Tibial artery (tissue), 4 donors: ENCODE measurements around the gene RARG.

Experiments
- DNase-seq, 2 donors: peaks; one replicate each; pipeline ENCODE4 v3.0.0-alpha.2; 2019
- H3K27ac ChIP-seq, 2 donors: fragments of 200-600 bp; sonication (generic) in 1 of 2; 1 replicate in 1 of 2; 2 replicates in 1 of 2; pipeline ENCODE4 v1.5.1; 2018 to 2019; ENCODE audit warnings: mild to moderate bottlenecking in 1 of 2
- H3K27me3 ChIP-seq, 2 donors: fragments of 200-600 bp; sonication (generic) in 1 of 2; one replicate each; pipeline versions ENCODE4 v1.5.1 to v1.6.0; 2016 to 2019
- H3K36me3 ChIP-seq, 3 donors: fragments of 200-600 bp; sonication (generic) in 2 of 3; one replicate each; pipeline ENCODE4 v1.5.1; 2016 to 2019; ENCODE audit warnings: mild to moderate bottlenecking in 2 of 3
- H3K4me1 ChIP-seq, 4 donors: fragments of 200-600 bp; sonication (generic) in 2 of 4; 1 replicate in 3 of 4; 2 replicates in 1 of 4; pipeline ENCODE4 v1.5.1; 2016 to 2019
- H3K4me3 ChIP-seq, 2 donors: fragments of 200-600 bp; sonication (generic) in 1 of 2; 1 replicate in 1 of 2; 2 replicates in 1 of 2; pipeline ENCODE4 v1.5.1; 2018 to 2019; ENCODE audit warnings: mild to moderate bottlenecking in 2 of 2
- H3K9me3 ChIP-seq, 3 donors: fragments of 200-600 bp; sonication (generic) in 1 of 3; one replicate each; pipeline ENCODE4 v1.5.1; 2016 to 2019
- intact Hi-C: fragments of 100-400 bp; cut with DNase I; formaldehyde crosslinking; loops from one replicate; pipeline ENCODE4 v1.15.0; 2023; ENCODE audit warnings: low total_unique reads
- TF ChIP-seq, protein P1 (sequence below), 2 experiments: fragments of 200-600 bp in 1 of 2; fragments of 450-650 bp in 1 of 2; IDR thresholded peaks; one replicate each; pipeline ENCODE4 v1.5.1; 2017 to 2019; ENCODE audit warnings: antibody characterized with exemption in 2 of 2, mild to moderate bottlenecking in 1 of 2, moderate library complexity in 1 of 2

Gene RARG

DNA sequence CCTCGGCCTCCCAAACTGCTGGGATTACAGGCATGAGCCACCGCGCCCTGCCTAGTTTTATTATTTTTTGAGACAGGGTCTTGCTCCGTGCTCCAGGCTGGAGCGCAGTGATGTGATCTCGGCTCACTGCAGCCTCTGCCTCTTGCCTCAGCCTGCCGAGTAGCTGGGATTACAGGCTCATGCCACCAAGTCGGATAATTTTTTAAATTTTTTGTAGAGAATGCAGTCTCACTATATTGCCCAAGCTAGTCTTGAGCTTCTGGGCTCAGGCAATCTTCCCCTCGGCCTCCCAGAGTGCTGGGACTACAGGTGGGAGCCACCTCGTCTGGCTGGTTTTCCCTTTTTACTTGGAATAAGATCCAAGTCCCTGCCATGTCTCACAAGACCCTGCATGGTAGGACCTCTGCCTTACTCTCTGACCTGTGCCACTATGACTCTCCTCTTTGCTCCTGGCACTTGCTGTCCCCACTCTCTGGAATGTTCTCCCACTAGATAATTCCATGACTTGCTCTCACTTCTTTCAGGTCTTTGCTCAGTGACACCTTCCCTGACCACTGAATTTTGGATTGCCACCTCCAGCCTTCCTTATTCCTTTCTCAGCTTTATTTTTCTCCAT, 7.7 kb upstream of the RARG start:
- Histone ChIP-seq H3K9me3 (no peaks in the 10 kb centered on the region), H3K27me3 (peaks cover 0 to 26% of the 10 kb centered on the region in 2 donors), H3K4me3 (no peak overlapping the region), H3K4me1 (peaks cover 0 to 17% (median 3%) of the 10 kb centered on the region in 4 donors), H3K36me3 (no peaks in the 10 kb centered on the region), H3K27ac (no peak overlapping the region)
- TF ChIP-seq, protein P1, sequence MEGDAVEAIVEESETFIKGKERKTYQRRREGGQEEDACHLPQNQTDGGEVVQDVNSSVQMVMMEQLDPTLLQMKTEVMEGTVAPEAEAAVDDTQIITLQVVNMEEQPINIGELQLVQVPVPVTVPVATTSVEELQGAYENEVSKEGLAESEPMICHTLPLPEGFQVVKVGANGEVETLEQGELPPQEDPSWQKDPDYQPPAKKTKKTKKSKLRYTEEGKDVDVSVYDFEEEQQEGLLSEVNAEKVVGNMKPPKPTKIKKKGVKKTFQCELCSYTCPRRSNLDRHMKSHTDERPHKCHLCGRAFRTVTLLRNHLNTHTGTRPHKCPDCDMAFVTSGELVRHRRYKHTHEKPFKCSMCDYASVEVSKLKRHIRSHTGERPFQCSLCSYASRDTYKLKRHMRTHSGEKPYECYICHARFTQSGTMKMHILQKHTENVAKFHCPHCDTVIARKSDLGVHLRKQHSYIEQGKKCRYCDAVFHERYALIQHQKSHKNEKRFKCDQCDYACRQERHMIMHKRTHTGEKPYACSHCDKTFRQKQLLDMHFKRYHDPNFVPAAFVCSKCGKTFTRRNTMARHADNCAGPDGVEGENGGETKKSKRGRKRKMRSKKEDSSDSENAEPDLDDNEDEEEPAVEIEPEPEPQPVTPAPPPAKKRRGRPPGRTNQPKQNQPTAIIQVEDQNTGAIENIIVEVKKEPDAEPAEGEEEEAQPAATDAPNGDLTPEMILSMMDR (IDR thresholded peaks at IDR 0.05) = no peak
- intact Hi-C loops = no loop called here
- DNase-seq = no peak

DNA sequence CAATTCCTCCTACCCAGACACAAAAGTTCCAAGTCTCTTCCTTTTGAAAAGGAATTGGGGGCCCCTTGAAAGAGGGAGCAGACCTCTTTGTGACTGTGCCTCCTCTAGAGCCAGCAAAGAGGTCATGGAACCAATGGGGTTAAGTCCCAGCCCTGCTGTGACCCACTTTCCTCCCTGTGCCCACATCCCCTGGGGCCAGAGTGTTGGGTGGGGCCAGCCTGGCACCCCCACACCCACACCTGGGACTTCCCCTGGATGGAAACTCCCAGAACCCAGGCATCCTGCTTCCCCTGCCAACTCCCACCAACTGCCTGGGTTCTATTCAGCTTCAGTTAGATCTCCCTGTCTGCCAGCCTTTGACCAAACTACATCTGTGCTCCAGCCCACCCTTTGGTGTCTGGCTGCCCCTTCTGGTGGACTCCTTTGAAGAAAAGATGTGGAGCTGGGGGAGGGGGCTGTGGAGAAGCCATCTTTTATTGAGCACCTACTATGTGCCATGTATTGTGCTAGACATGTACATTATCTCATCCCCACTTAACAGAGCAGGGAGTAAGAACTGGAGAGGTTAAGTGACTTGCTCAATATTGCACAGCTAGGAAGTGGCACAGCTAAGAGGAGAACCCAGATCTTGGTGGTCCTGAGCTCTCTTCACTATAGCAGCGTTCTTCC, 4.6 kb upstream of the RARG start:
- TF ChIP-seq, protein P1 (IDR thresholded peaks at IDR 0.05) = no peak
- Histone ChIP-seq H3K36me3 (no peaks in the 10 kb centered on the region), H3K4me3 (no peak overlapping the region), H3K9me3 (no peaks in the 10 kb centered on the region), H3K27me3 (peaks cover 0 to 4% of the 10 kb centered on the region in 2 donors), H3K4me1 (peaks cover 11 to 40% (median 25%) of the 10 kb centered on the region in 4 donors), H3K27ac (no peak overlapping the region)
- intact Hi-C loops = no loop called here
- DNase-seq = no peak

DNA sequence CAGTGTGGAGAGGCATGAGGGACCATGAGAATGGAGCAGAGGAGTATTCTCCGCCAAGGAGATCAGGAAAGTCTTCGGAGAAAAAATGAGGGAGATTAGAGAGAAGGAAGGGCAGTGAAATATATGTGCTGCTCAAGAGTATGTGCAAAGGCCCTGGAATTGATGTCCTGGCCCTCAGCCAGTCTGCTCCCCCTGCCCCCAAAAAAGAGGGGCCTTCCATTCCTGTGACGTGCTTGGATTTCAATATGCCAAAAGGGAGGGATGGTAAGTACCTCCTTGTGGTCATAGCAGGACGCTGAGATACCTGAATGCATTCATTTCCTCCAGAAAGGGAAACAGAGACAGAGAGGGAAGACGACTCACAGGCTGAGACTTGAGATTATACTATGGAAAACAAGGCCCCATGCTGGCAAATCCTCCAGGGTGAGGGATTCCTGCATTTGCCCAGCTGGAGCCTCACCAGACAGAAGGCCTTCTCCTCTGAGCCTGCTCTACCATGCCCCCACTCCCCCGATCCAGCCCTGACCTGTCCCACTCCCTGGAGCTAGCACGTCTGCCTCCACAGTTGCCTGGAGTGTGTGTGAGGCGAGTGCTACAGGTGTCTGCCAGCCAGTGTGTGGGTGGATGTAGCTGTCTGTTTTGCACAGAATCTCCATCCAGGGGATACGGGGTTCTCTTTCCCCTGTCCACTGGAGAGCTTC, 3.9 kb upstream of the RARG start:
- H3K27me3 ChIP-seq = no peaks in the 10 kb centered on the region

DNA sequence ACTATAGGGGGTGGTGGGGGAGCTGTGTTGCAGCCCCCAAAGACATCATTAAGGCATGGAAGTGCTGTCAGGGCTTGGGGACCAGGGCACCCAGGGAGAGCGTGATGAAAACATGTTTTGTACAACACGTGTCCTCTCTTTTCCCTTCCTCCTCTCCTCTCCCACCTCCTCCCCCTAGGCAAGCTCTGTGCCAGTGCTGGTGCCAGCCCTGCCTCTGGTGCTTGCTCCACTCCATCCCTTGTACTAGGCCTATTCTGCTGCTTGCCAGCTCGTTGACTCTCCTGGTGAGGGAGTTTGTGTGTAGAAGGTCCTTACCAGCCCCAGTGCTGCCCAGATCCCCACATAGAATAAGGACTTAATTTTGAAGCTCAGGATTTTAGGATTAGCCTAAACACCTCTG, 3.2 kb upstream of the RARG start:
- Histone ChIP-seq H3K27ac (peak overlapping the region in 1 of 2 donors; percentile 96), H3K9me3 (no peaks in the 10 kb centered on the region), H3K4me1 (peaks cover 11 to 51% (median 34%) of the 10 kb centered on the region in 4 donors), H3K4me3 (no peak overlapping the region), H3K27me3 (no peaks in the 10 kb centered on the region), H3K36me3 (no peaks in the 10 kb centered on the region)
- DNase-seq = no peak
- TF ChIP-seq, protein P1 (IDR thresholded peaks at IDR 0.05) = no peak
- intact Hi-C loops = no loop called here

More for the DNA sequence above, 3.9 kb upstream of the RARG start:
- Histone ChIP-seq H3K9me3 (no peaks in the 10 kb centered on the region), H3K36me3 (no peaks in the 10 kb centered on the region), H3K4me1 (peaks cover 11 to 43% (median 28%) of the 10 kb centered on the region in 4 donors), H3K4me3 (no peak overlapping the region), H3K27ac (no peak overlapping the region)
- TF ChIP-seq, protein P1 (IDR thresholded peaks at IDR 0.05) = no peak
- intact Hi-C loops = no loop called here
- DNase-seq = no peak

DNA sequence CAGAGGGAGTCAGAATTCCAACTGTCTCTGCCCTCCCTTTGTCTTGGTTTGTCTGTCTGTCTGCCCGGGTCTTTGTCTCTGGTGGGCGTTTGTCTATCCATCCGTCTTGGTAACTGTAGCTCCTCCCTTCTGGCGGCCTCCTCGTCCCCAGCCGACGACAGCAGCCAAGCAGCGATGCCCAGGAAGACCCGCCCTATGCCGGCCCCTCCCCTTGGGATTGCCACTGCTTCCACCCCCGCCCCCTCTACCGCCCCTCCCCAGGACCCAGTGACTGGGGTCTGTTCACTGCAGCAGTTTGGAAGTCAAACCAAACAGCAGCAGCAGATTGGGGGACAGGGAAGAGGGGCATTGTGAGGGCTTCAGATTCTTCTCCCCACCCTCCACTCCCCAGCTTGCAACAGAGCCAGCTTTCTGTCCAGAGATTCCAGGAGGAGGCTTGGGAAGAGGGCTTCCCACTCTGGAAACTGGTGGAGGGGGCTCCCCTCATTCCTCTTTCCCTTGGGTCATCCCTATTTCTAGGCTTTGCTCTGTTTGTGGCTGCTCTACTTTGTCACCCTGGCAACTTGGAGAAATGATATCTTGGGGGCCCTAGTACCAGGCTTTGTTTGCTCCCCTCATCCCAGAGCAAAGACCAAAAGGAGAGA, 2.4 kb upstream of the RARG start:
- H3K4me3 ChIP-seq = no peak overlapping the region

More for the DNA sequence above, 2.4 kb upstream of the RARG start:
- TF ChIP-seq, protein P1 (IDR thresholded peaks at IDR 0.05) = no peak
- H3K36me3 ChIP-seq = no peaks in the 10 kb centered on the region
- intact Hi-C loops = no loop called here
- no peaks in the 10 kb centered on the region for H3K9me3 ChIP-seq
- DNase-seq = peak in 1 of 2 donors; percentile 81
- peak overlapping the region; percentile 88 to 96 for H3K27ac ChIP-seq
- peaks cover 11 to 58% (median 40%) of the 10 kb centered on the region in 4 donors for H3K4me1 ChIP-seq
- no peaks in the 10 kb centered on the region for H3K27me3 ChIP-seq
